OCI-LY1 (cell line): ENCODE measurements around the gene PIP4K2C.

Source experiments
- EZH2 ChIP-seq: fragments of 200-600 bp; sonication (generic), shearing (Covaris generic); IDR thresholded peaks from 2 replicates; pipeline ENCODE4 v1.8.0; 2017; ENCODE audit warnings: borderline replicate concordance, mixed run types, mild to moderate bottlenecking, antibody characterized with exemption, low read length, moderate library complexity, mixed read lengths
- TF ChIP-seq, protein P1 (sequence below): fragments of 200-600 bp; sonication (generic), shearing (Covaris generic); IDR thresholded peaks from 2 replicates; pipeline ENCODE4 v1.5.1; 2017; ENCODE audit warnings: mild to moderate bottlenecking, antibody characterized with exemption, low read length, moderate library complexity, mixed read lengths

GRCh38 chr12:57603815-57604453 lies 12.9 kb downstream of the PIP4K2C start:
- TF ChIP-seq, protein P1, sequence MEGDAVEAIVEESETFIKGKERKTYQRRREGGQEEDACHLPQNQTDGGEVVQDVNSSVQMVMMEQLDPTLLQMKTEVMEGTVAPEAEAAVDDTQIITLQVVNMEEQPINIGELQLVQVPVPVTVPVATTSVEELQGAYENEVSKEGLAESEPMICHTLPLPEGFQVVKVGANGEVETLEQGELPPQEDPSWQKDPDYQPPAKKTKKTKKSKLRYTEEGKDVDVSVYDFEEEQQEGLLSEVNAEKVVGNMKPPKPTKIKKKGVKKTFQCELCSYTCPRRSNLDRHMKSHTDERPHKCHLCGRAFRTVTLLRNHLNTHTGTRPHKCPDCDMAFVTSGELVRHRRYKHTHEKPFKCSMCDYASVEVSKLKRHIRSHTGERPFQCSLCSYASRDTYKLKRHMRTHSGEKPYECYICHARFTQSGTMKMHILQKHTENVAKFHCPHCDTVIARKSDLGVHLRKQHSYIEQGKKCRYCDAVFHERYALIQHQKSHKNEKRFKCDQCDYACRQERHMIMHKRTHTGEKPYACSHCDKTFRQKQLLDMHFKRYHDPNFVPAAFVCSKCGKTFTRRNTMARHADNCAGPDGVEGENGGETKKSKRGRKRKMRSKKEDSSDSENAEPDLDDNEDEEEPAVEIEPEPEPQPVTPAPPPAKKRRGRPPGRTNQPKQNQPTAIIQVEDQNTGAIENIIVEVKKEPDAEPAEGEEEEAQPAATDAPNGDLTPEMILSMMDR = no peak
- TF ChIP-seq EZH2 = no peak
